Keratinocyte (primary cell): ENCODE data around the gene ETF1.

Source experiments
- CTCF ChIP-seq, 3 experiments: IDR thresholded peaks in 1 of 3; conservative IDR thresholded peaks in 1 of 3; optimal IDR thresholded peaks in 1 of 3; 2 replicates in 2 of 3; 3 replicates in 1 of 3; pipeline versions ENCODE3 to v1.5.1; 2011; ENCODE audit warnings: low read length in 3 of 3, mild to moderate bottlenecking in 3 of 3, moderate library complexity in 2 of 3, control low read depth in 1 of 3, inconsistent platforms in 1 of 3; ENCODE audit not compliant: insufficient read depth in 2 of 3; ENCODE audit errors: extremely low read depth in 1 of 3
- EZH2 ChIP-seq: IDR thresholded peaks from one replicate; pipeline ENCODE4 v1.6.1; 2012; ENCODE audit warnings: inconsistent platforms, mild to moderate bottlenecking, low read length, moderate library complexity

- no peak for TF ChIP-seq EZH2
- no peak for TF ChIP-seq CTCF (optimal IDR thresholded peaks at IDR 0.05 in 1 of 3, IDR thresholded peaks at IDR 0.05 in 1 of 3, conservative IDR thresholded peaks at IDR 0.05 in 1 of 3; ENCODE audit: extremely low read depth in 1 of 3, insufficient read depth in 2 of 3, low read length in 3 of 3)
Measured at GRCh38 chr5:138523406-138523805, 19.6 kb downstream of the ETF1 start.
